ENCODE measurements around the gene PHLDA1. TPM values are rescaled to one million over a fixed set of nuclear protein-coding genes. Genes with fewer than 3 reads are reported as not detected.

Gene PHLDA1
- polyA plus RNA-seq, 1 donor (not counting 4 experiments of a cell fraction or from before 2014, with no cell fraction given): 144 TPM

GRCh38 chr12:76064904-76065303 is 33.3 kb upstream of the PHLDA1 start:
- Histone ChIP-seq H3K4me3 (ENCODE audit: control insufficient read depth in 2 of 3, extremely low read depth in 1 of 3, insufficient read depth in 2 of 3, low read depth in 1 of 3, low read length in 3 of 3) (no peak overlapping the region), H3K9ac (ENCODE audit: control insufficient read depth, extremely low read depth, insufficient read depth, low read length) (no peak overlapping the region), H4K20me1 (ENCODE audit: control insufficient read depth, extremely low read depth, insufficient read depth, low read length) (peaks cover 14% of the 10 kb centered on the region), H3K4me1 (ENCODE audit: control insufficient read depth, extremely low read depth, insufficient read depth, low read length) (no peaks in the 10 kb centered on the region), H3K27ac (ENCODE audit: control insufficient read depth, insufficient read depth, low read length) (no peak overlapping the region), H3K4me2 (ENCODE audit: control insufficient read depth, extremely low read depth, insufficient read depth, low read depth, low read length) (no peak overlapping the region), H2AFZ (ENCODE audit: control insufficient read depth, low read length) (no peak overlapping the region), H3K79me2 (ENCODE audit: control insufficient read depth, insufficient read depth, low read length) (peaks cover 90% of the 10 kb centered on the region), H3K9me1 (ENCODE audit: control insufficient read depth, extremely low read depth, insufficient read depth, low read length) (no peaks in the 10 kb centered on the region), H3K9me3 (ENCODE audit: control insufficient read depth, low read depth, low read length) (peaks cover 2% of the 10 kb centered on the region), H3K27me3 (ENCODE audit: control insufficient read depth, extremely low read depth, insufficient read depth, low read length) (no peaks in the 10 kb centered on the region), H3K36me3 (ENCODE audit: control insufficient read depth in 2 of 2, extremely low read depth in 1 of 2, insufficient read depth in 2 of 2, low read length in 2 of 2) (peaks cover 15 to 33% of the 10 kb centered on the region in 2 experiments)
- FAIRE-seq (no peak), DNase-seq (ENCODE audit: low read depth, low spot score) (no peak)
- dilution Hi-C loops (cut with MboI; ENCODE audit: extremely low pct_ligation_motif_present, low sequenced_read_pairs): no loop called here
- no peak for TF ChIP-seq EZH2 (IDR thresholded peaks at IDR 0.05; ENCODE audit: low read length)
- no peak for TF ChIP-seq CTCF (optimal IDR thresholded peaks at IDR 0.05 in 1 of 3, IDR thresholded peaks at IDR 0.05 in 1 of 3, conservative IDR thresholded peaks at IDR 0.05 in 1 of 3; ENCODE audit: extremely low read depth in 1 of 3, insufficient read depth in 2 of 3, low read length in 3 of 3)

- DNase-seq (ENCODE audit: low read depth, low spot score) (no peak), FAIRE-seq (no peak)
- H4K20me1 ChIP-seq (ENCODE audit: control insufficient read depth, extremely low read depth, insufficient read depth, low read length): peaks cover 14% of the 10 kb centered on the region
- TF ChIP-seq EZH2 (IDR thresholded peaks at IDR 0.05; ENCODE audit: low read length) (no peak), CTCF (optimal IDR thresholded peaks at IDR 0.05 in 1 of 3, IDR thresholded peaks at IDR 0.05 in 1 of 3, conservative IDR thresholded peaks at IDR 0.05 in 1 of 3; ENCODE audit: extremely low read depth in 1 of 3, insufficient read depth in 2 of 3, low read length in 3 of 3) (no peak)
- H3K36me3 ChIP-seq (ENCODE audit: control insufficient read depth in 2 of 2, extremely low read depth in 1 of 2, insufficient read depth in 2 of 2, low read length in 2 of 2): peaks cover 22 to 25% of the 10 kb centered on the region in 2 experiments
- H3K4me1 ChIP-seq (ENCODE audit: control insufficient read depth, extremely low read depth, insufficient read depth, low read length): no peaks in the 10 kb centered on the region
- no peaks in the 10 kb centered on the region for H3K27me3 ChIP-seq (ENCODE audit: control insufficient read depth, extremely low read depth, insufficient read depth, low read length)
- H3K9me3 ChIP-seq (ENCODE audit: control insufficient read depth, low read depth, low read length): no peaks in the 10 kb centered on the region
- no peak overlapping the region for H3K27ac ChIP-seq (ENCODE audit: control insufficient read depth, insufficient read depth, low read length)
- H3K4me2 ChIP-seq (ENCODE audit: control insufficient read depth, extremely low read depth, insufficient read depth, low read depth, low read length): no peak overlapping the region
- H3K79me2 ChIP-seq (ENCODE audit: control insufficient read depth, insufficient read depth, low read length): peaks cover 43% of the 10 kb centered on the region
- no peak overlapping the region for H2AFZ ChIP-seq (ENCODE audit: control insufficient read depth, low read length)
- no peak overlapping the region for H3K9ac ChIP-seq (ENCODE audit: control insufficient read depth, extremely low read depth, insufficient read depth, low read length)
- dilution Hi-C loops (cut with MboI; ENCODE audit: extremely low pct_ligation_motif_present, low sequenced_read_pairs): no loop called here
- H3K4me3 ChIP-seq (ENCODE audit: control insufficient read depth in 2 of 3, extremely low read depth in 1 of 3, insufficient read depth in 2 of 3, low read depth in 1 of 3, low read length in 3 of 3): no peak overlapping the region
- no peaks in the 10 kb centered on the region for H3K9me1 ChIP-seq (ENCODE audit: control insufficient read depth, extremely low read depth, insufficient read depth, low read length)
Observed at GRCh38 chr12:76060111-76060510, 28.5 kb upstream of the PHLDA1 start.

Measured in keratinocyte (primary cell).